ENCODE results near the gene CALN1.

- no peak for TF ChIP-seq CTCF (IDR thresholded peaks at IDR 0.05)
- TF ChIP-seq ZFX (IDR thresholded peaks at IDR 0.05; ENCODE audit: borderline replicate concordance), result no peak
Measured at GRCh38 chr7:71750290-71750689, 661.8 kb downstream of the CALN1 start.

All from 22Rv1 (cell line).